Stimulated activated CD8-positive, alpha-beta memory T cell treated with anti-CD3 and anti-CD28 coated beads, Interleukin-7, amount 100 ng/mL, for 1 hour (primary cell): ENCODE data around the gene ATP2B2.

Experiments
- DNase-seq, 2 donors: peaks; one replicate each; pipeline ENCODE4 v3.0.0-alpha.2; 2020; ENCODE audit warnings: low read depth in 2 of 2

ATP2B2 gene

GRCh38 chr3:10401990-10402761 is 103.2 kb downstream of the ATP2B2 start:
- no peak for DNase-seq

DNA sequence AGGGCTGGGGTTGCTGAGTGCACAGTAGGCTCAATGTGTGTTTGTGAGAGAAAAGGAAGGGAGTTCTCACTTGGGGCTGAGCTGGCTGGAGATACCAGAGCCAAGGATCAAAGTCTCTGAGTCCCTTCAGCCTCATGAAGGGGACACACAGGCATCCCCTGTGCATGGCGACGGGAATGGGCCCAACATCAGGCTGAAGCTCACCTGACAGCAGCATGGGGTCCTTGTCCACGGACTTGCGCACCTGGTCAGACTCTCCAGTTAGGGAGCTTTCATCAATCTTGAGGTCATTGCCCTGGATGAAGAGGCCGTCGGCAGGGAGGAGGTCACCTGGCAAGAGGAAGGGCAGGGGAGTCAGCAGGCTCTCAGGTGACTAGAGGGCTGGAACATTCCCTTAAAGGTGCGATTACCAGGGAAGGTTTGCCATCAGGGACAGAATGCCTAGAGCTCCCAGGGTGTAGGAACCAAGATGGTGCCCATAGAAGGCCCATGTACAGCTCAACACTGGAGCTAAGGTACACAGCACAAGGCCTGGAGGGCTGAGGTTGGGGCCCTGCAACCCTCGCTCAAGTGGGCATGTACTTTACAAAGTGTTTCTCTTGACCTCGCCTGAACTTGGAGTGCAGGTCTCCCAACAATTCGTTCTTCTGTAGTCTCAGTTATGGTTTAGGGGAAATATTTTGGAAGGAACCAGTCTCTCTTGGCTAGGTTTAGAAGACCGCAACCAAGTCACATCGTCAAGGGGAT is 104.5 kb downstream of the ATP2B2 start:
- DNase-seq = no peak

DNA sequence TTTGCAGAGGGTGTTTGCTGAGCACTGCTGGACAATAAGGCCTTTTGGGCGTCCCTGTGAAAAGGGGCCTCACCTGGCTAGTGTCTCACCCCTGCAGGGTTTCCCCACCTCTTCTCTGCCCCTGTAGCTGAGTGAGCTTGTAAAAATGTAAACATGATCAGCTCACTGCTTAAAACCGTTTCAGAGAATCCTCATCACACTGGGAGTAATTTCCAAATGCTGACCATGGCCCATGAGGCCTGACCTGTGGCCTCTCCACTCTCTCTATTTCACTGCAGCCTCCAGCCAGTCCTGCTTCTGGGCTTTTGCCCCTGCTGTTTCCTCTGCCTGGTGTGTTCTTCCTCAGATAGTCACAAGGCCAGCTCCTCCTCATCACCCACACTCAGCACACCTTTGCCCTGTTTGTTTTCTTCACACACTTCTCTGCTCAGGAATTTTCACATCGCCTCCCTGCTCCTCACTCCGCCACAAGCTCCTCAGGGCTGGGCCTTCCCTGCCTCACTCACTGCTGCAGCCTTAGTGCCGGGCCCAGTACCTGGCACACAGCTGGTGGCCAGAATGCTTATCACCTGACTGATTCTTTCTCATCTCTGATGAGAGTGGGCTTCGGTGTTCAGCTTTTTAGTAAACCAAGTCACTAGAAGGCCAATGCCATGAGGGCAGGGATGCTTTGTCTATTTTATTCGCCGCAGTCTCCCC is 105.2 kb downstream of the ATP2B2 start:
- no peak for DNase-seq

GRCh38 chr3:10399634-10400033 is 105.8 kb downstream of the ATP2B2 start:
- no peak for DNase-seq

GRCh38 chr3:10398341-10398740 is 107.0 kb downstream of the ATP2B2 start:
- DNase-seq = no peak

DNA sequence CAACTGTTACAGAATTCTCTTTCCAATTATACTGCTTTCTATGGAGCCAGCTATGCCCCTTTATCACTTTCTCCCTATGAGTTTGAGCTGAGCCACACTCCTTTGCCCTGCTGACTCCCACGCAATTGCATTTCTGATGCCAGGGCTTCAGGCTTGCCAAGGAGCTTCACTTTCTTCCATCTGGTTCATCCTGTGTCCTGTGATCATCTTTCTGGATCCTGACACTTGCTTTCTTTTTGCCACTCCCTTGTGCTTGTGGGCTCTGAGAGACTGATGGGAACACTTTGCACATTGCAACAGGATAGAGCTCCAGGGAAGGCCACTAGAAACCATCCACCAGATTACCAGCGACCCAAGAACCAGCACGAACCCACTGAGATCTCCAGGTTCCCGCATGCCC is 107.5 kb downstream of the ATP2B2 start:
- DNase-seq = no peak

DNA sequence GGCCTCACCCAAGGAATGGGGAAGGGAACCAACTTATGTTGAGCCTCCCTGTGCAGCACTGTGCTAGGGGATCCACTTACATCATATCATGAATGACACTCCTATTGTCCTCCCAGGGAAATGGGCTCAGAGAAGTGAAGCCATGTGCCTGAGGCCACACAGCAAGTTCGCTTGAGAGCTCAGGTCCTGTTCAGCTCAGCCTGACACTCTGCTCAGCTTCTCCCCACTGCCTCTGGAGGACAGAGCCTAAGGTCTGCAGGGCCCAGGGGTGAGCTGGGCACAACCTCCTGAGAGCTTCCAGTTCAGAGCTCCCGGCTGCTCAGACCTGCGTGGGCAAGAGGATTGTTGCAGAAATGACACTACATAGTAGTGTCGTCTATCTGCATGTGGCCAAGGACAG is 108.5 kb downstream of the ATP2B2 start:
- no peak for DNase-seq

GRCh38 chr3:10396083-10396482 is 109.3 kb downstream of the ATP2B2 start:
- no peak for DNase-seq

DNA sequence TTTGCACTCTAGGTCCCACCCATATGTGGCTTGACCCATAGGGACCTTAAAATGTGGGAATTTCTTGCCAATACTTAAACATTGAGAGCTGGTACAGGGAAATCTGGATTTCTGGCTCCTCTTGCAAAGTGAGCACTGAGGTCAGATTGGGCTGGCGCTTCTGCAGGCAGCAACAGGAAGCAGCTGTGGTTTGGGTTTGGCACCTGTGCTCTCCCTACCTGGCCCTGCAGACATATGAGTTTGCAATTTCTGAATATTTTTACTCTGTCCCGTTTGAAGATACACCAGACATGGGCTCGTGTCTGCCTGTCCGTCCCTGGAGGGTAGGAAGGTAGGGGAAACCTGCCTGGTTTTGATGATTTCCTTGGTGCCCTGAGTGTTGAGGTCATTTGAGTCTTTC is 109.7 kb downstream of the ATP2B2 start:
- DNase-seq = no peak

GRCh38 chr3:10395196-10395595 is 110.2 kb downstream of the ATP2B2 start:
- DNase-seq = no peak

DNA sequence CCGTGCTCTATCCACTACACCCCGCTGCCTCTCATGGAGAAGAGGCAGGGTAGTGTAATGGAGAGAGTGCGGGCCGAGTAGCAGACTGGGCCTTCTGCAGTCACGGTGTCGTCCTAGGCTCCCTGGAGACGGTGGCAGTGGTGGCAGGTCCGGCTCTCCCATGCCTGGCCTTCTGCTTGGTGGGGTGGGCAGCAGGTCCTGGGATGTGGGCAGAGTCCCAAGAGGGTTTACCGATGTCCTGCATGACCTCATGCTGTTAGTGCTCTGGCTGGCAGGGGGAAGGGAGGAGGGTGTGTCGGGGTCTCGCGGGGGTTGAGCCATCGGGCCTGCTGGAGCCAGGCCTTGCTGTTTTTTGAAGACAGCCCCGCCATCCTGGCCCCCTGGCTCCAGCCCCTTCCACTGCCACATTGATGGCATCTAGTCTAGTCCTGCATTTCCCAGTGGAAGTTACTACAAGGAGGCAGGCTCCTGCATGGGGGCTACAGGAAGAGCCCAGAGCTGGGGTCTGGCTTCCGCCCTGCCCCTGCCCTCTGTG is 110.8 kb downstream of the ATP2B2 start:
- no peak for DNase-seq

GRCh38 chr3:10393514-10393913 is 111.9 kb downstream of the ATP2B2 start:
- DNase-seq = no peak

- DNase-seq = no peak
Measured at GRCh38 chr3:10392906-10393461, 112.4 kb downstream of the ATP2B2 start.

DNA sequence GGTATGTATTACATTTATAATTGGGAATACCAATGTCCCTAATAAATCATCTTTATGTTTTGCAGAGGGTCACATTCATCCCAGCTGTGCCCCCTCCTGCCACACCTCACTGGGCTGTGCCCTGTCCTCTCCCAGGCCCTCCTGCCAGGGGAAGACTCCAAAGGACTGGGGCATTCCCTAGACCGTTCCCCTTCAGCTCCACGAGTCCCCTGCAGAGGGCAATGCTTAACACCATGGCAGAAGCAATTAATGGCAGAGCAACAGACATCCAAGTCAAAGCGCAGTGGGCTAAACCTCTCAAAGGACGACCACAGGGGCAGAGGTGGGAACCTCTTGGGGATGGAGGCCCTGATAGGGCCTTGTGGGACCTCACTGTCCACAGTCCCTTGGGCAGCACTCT is 113.1 kb downstream of the ATP2B2 start:
- no peak for DNase-seq

GRCh38 chr3:10391391-10391790 is 114.0 kb downstream of the ATP2B2 start:
- DNase-seq = no peak

DNA sequence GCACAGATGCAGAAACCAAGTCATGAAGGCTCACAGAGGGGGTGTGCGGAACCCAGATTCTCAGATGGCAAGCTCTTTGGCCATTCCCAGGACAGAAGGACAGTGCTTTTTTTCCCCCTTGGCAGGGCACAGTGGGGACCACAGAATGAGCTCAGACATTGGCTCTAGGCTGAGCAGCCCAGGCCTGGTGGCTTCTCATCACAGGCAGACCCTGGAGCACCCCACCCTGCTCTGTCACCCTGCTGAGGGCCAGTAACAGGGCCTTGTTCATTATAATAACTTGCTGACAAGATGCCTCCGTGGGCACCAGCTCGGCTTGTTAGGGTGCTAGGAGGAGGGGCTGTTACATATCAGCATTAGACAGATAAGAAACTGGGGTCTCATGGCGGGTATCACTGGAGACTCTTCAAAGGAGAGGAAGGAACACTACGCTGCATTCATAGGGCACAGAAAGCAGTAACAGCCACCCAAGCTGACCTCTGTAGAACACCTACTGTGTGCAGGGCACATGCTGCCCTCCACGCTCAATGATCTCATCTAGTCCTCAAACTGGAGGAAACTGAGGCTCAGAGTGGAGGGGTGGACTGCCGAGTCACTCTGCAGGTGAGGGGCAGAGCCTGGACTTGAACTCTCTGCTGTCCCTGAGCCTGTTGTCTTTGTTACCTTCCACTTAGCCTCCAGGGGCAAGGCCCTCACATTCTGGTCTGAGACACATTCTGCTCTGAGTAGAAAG is 114.6 kb downstream of the ATP2B2 start:
- DNase-seq = no peak

DNA sequence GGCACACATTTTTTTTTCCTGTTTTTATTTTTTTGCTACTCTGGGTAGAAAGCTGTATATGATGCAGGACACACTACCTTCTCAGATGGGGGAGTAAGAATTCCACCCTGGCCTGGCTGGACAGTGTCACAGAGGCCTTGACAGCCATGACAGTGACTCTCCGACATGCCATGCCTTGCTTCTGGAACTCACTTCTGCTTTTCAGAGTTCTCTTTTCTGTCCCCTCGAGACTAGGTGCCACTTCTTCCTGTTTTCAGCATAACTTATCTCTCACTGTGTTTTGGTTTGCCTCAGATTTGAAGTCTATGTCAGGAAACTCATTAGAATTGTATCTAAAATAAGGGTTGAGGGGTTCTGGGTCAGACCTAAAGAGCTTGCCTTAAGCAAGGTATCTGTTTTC is 115.4 kb downstream of the ATP2B2 start:
- DNase-seq = no peak

DNA sequence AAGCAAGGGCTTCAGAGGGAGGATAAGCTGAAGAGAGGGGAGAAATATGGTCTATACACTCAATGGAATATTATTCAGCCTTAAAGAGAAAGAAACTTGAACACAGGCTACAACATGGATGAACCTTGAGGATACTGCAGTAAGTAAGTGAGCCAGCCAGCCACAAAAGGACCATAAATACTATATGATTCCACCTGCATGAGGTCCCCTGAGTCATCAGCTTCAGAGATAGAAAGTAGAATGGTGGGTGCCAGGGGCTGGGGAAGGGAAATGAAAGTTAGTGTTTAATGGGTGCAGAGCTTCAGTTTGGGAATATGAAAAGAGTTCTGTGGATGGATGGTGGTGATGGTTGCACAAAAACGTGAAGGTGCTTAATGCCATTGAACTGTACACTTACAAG is 116.0 kb downstream of the ATP2B2 start:
- DNase-seq = no peak

DNA sequence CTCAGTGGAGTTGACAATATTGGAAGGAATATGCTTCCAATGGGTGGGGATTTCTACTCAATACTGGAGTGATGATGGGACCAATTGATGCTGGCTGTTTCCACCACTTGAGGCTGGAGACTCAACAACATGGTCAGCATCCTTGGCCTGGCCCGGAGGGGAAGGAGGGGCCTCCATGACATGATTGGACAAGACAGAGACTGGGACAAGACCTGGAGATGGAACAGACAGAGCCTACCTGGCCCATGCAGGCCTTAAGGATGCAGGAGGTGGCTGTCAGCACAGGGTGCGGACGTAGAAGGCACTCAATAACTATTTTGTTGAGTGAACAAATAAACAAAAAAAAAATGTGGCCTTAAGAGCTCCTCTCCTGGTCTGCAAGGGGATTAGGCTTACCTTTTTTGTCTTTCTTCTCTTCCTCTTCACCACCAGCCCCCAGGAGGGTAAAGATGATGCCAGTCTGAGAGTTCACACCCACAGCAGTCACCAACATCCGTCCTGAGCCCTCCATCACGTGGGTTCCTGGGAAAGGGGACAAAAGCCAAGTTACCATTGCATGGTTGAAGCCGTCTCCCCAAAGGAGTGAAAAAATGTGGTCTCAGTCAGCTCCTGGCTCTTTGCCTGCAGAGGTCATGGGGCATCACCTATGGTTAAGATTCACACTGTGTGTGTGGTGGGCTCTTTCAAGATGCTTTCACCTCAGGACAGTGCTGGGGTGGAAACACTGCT is 117.3 kb downstream of the ATP2B2 start:
- DNase-seq = no peak

DNA sequence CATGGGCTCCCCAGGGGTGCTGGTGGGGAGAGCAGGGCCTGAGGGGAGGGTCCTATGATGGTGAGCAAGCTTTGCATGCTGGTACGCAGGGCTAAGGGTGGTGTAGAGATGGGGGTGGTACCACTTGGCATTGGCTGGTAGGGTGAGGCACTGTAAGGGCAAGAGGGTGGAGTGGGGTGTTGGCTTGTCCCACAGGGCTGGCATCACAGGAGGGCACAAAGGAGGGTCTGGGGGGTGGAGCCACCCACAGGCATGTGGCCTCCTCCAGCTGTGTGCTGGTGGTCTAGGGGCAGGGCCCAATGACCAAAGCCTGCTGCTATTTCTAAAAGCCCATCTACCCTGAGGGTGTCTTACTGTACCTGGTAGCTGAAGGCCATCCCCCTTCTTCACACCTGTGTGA is 119.3 kb downstream of the ATP2B2 start:
- no peak for DNase-seq
